ENCODE measurements around the gene SKA2.
"Not testable (repeated sequence)": the region's sequence is repeated elsewhere in the genome, so short reads cannot be mapped to it uniquely, and the experiment has no call there.

SKA2 gene

GRCh38 chr17:59149841-59150511 lies 5.0 kb downstream of the SKA2 start:
- H3K9me3 ChIP-seq (ENCODE audit: control insufficient read depth, low read length): no peaks in the 10 kb centered on the region
- no peak overlapping the region for H3K4me3 ChIP-seq (ENCODE audit: low read length)
- no peak overlapping the region for H3K9ac ChIP-seq (ENCODE audit: low read length)
- no peaks in the 10 kb centered on the region for H3K4me1 ChIP-seq (ENCODE audit: control insufficient read depth, insufficient read depth, low read length)
- no peaks in the 10 kb centered on the region for H3K36me3 ChIP-seq (ENCODE audit: control insufficient read depth, insufficient read depth, low read length)
- no peaks in the 10 kb centered on the region for H3K27me3 ChIP-seq (ENCODE audit: control insufficient read depth, insufficient read depth, low read length)

- Histone ChIP-seq H3K9ac (ENCODE audit: low read length) (no peak overlapping the region), H3K9me3 (ENCODE audit: control insufficient read depth, low read length) (no peaks in the 10 kb centered on the region), H3K36me3 (ENCODE audit: control insufficient read depth, insufficient read depth, low read length) (no peaks in the 10 kb centered on the region), H3K4me3 (ENCODE audit: low read length) (no peak overlapping the region), H3K4me1 (ENCODE audit: control insufficient read depth, insufficient read depth, low read length) (no peaks in the 10 kb centered on the region), H3K27me3 (ENCODE audit: control insufficient read depth, insufficient read depth, low read length) (no peaks in the 10 kb centered on the region)
These were observed 5.9 kb downstream of the SKA2 start for GRCh38 chr17:59149051-59149450.

GRCh38 chr17:59145571-59146096 lies 9.4 kb downstream of the SKA2 start:
- Histone ChIP-seq H3K9me3 (ENCODE audit: control insufficient read depth, low read length) (no peaks in the 10 kb centered on the region), H3K27me3 (ENCODE audit: control insufficient read depth, insufficient read depth, low read length) (no peaks in the 10 kb centered on the region), H3K4me1 (ENCODE audit: control insufficient read depth, insufficient read depth, low read length) (no peaks in the 10 kb centered on the region), H3K9ac (ENCODE audit: low read length) (no peak overlapping the region), H3K36me3 (ENCODE audit: control insufficient read depth, insufficient read depth, low read length) (no peaks in the 10 kb centered on the region), H3K4me3 (ENCODE audit: low read length) (no peak overlapping the region)

DNA sequence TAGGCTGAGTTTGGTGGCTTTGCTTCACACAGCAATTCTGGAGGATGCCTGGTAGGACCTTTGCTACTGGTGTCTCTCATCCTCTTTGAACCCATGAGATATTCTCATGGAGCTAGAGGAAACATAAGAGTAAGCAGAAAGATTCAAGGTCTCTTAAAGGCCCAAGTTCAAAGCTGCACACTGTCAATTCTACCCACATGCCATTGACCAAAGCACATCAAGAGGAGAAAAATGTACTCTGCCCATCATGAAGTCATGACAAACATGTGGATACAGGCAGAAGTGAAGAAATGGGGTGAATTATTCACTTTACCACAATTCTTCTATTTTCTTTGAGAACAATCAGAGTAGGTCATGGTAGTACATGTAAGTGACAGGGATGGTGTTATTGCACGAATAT lies 13.1 kb downstream of the SKA2 start:
- Histone ChIP-seq H3K4me1 (ENCODE audit: control insufficient read depth, insufficient read depth, low read length) (no peaks in the 10 kb centered on the region), H3K36me3 (ENCODE audit: control insufficient read depth, insufficient read depth, low read length) (no peaks in the 10 kb centered on the region), H3K4me3 (ENCODE audit: low read length) (no peak overlapping the region), H3K9me3 (ENCODE audit: control insufficient read depth, low read length) (no peaks in the 10 kb centered on the region), H3K27me3 (ENCODE audit: control insufficient read depth, insufficient read depth, low read length) (no peaks in the 10 kb centered on the region), H3K9ac (ENCODE audit: low read length) (no peak overlapping the region)

DNA sequence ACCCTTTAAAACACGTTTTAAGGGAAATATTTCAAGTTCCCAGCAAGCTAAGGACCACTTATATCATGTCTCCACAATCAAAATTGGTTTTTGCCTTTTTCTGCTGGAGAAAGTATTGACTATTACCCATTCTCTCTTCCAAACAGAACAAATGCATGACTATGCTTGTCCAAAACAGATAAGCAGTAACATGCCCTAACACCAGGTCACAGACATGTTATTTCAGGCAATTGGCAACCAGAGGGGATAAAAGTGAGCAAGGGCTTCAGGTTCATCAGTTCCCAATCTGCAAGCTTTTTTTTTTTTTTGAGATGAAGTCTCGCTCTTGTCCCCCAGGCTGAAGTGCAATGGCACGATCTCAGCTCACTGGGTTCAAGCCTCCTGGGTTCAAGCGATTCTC lies 15.0 kb downstream of the SKA2 start:
- Histone ChIP-seq H3K27me3 (ENCODE audit: control insufficient read depth, insufficient read depth, low read length) (no peaks in the 10 kb centered on the region), H3K9ac (ENCODE audit: low read length) (no peak overlapping the region), H3K36me3 (ENCODE audit: control insufficient read depth, insufficient read depth, low read length) (no peaks in the 10 kb centered on the region), H3K9me3 (ENCODE audit: control insufficient read depth, low read length) (no peaks in the 10 kb centered on the region), H3K4me3 (ENCODE audit: low read length) (no peak overlapping the region), H3K4me1 (ENCODE audit: control insufficient read depth, insufficient read depth, low read length) (no peaks in the 10 kb centered on the region)

- H3K36me3 ChIP-seq (ENCODE audit: control insufficient read depth, insufficient read depth, low read length); H3K9ac ChIP-seq (ENCODE audit: low read length): not testable (repeated sequence)
These were observed 16.6 kb downstream of the SKA2 start for GRCh38 chr17:59138339-59138738.

GRCh38 chr17:59131131-59131530 lies 23.9 kb downstream of the SKA2 start:
- Histone ChIP-seq H3K9ac (ENCODE audit: low read length) (no peak overlapping the region), H3K27me3 (ENCODE audit: control insufficient read depth, insufficient read depth, low read length) (no peaks in the 10 kb centered on the region), H3K4me3 (ENCODE audit: low read length) (no peak overlapping the region), H3K9me3 (ENCODE audit: control insufficient read depth, low read length) (no peaks in the 10 kb centered on the region), H3K36me3 (ENCODE audit: control insufficient read depth, insufficient read depth, low read length) (no peaks in the 10 kb centered on the region), H3K4me1 (ENCODE audit: control insufficient read depth, insufficient read depth, low read length) (no peaks in the 10 kb centered on the region)

More at GRCh38 chr17:59138339-59138738, 16.6 kb downstream of the SKA2 start:
- H3K9me3 ChIP-seq (ENCODE audit: control insufficient read depth, low read length); H3K4me3 ChIP-seq (ENCODE audit: low read length); H3K4me1 ChIP-seq (ENCODE audit: control insufficient read depth, insufficient read depth, low read length); H3K27me3 ChIP-seq (ENCODE audit: control insufficient read depth, insufficient read depth, low read length): not testable (repeated sequence)

DNA sequence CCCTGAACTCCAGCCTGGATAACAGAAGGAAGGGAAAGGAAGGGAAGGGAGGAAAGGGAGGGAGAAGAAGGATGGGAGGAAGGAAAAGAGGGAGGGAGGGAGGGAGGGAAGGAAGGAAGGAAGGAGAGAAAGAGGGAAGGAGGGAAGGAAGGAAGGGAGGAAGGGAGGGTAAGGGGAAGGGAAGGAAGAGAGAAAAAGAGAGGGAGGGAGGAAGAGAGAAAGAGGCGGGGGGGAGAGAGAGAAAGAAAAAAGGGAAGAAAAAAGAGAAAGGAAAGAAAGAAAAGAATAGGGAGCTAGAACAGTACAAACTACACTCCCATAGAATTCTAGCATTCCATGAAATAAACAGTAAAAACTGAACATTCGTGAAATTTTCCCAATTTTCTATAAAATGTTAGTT lies 25.2 kb downstream of the SKA2 start:
- Histone ChIP-seq H3K27me3 (ENCODE audit: control insufficient read depth, insufficient read depth, low read length) (no peaks in the 10 kb centered on the region), H3K36me3 (ENCODE audit: control insufficient read depth, insufficient read depth, low read length) (no peaks in the 10 kb centered on the region), H3K4me3 (ENCODE audit: low read length) (no peak overlapping the region)

GRCh38 chr17:59126809-59127417 lies 28.1 kb downstream of the SKA2 start:
- no peaks in the 10 kb centered on the region for H3K4me1 ChIP-seq (ENCODE audit: control insufficient read depth, insufficient read depth, low read length)
- H3K9me3 ChIP-seq (ENCODE audit: control insufficient read depth, low read length): no peaks in the 10 kb centered on the region
- H3K9ac ChIP-seq (ENCODE audit: low read length): no peak overlapping the region
- no peaks in the 10 kb centered on the region for H3K27me3 ChIP-seq (ENCODE audit: control insufficient read depth, insufficient read depth, low read length)
- H3K36me3 ChIP-seq (ENCODE audit: control insufficient read depth, insufficient read depth, low read length): no peaks in the 10 kb centered on the region
- H3K4me3 ChIP-seq (ENCODE audit: low read length): no peak overlapping the region

More for the DNA sequence above, 25.2 kb downstream of the SKA2 start:
- Histone ChIP-seq H3K9ac (ENCODE audit: low read length) (no peak overlapping the region), H3K9me3 (ENCODE audit: control insufficient read depth, low read length) (no peaks in the 10 kb centered on the region), H3K4me1 (ENCODE audit: control insufficient read depth, insufficient read depth, low read length) (no peaks in the 10 kb centered on the region)

DNA sequence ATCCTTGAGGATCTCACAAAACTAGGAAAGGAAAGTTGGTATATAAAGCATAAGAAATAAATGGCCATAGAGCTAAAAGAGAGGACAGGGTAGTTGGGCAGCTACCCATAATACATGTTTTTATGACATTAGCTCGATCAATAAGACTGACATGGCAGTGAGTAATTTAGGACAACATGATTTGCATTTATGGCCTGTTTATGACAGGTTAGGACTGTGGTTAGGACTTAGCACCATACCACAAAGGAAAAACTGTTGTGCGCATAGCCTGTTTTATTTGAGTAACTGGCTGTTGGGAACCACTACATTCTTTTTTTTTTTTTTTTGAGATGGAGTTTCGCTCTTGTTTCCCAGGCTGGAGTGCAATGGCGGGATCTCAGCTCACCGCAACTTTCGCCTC lies 30.3 kb downstream of the SKA2 start:
- H3K27me3 ChIP-seq (ENCODE audit: control insufficient read depth, insufficient read depth, low read length): no peaks in the 10 kb centered on the region
- no peaks in the 10 kb centered on the region for H3K9me3 ChIP-seq (ENCODE audit: control insufficient read depth, low read length)
- H3K4me1 ChIP-seq (ENCODE audit: control insufficient read depth, insufficient read depth, low read length): no peaks in the 10 kb centered on the region
- no peak overlapping the region for H3K4me3 ChIP-seq (ENCODE audit: low read length)
- H3K9ac ChIP-seq (ENCODE audit: low read length): no peak overlapping the region
- H3K36me3 ChIP-seq (ENCODE audit: control insufficient read depth, insufficient read depth, low read length): no peaks in the 10 kb centered on the region

DNA sequence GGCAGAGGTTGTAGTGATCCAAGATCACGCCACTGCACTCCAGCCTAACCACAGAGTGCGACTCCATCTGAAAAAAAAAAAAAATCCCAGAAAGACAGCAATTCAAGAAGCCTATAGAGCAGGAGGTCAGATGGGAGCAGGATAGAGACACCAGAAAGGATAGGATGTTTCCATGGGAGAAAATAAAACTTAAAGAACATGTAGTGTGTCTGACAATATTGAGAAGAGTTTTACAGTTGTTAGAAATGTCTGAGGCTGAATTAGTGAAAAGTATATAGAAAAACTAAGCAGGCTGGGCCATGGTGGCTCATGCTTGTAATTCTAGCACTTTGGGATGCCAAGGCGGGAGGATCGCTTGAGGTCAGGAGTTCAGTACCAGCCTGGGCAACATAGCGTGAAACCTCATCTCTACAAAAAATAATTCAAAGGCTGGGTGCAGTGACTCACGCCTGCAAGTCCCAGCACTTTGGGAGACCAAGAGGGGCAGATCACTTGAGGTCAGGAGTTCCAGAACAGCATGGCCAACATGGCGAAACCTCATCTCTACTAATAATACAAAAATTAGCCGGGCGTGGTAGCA lies 33.0 kb downstream of the SKA2 start:
- H3K27me3 ChIP-seq (ENCODE audit: control insufficient read depth, insufficient read depth, low read length): no peaks in the 10 kb centered on the region
- no peaks in the 10 kb centered on the region for H3K9me3 ChIP-seq (ENCODE audit: control insufficient read depth, low read length)
- H3K4me1 ChIP-seq (ENCODE audit: control insufficient read depth, insufficient read depth, low read length): no peaks in the 10 kb centered on the region
- H3K9ac ChIP-seq (ENCODE audit: low read length): no peak overlapping the region
- no peaks in the 10 kb centered on the region for H3K36me3 ChIP-seq (ENCODE audit: control insufficient read depth, insufficient read depth, low read length)
- H3K4me3 ChIP-seq (ENCODE audit: low read length): no peak overlapping the region

DNA sequence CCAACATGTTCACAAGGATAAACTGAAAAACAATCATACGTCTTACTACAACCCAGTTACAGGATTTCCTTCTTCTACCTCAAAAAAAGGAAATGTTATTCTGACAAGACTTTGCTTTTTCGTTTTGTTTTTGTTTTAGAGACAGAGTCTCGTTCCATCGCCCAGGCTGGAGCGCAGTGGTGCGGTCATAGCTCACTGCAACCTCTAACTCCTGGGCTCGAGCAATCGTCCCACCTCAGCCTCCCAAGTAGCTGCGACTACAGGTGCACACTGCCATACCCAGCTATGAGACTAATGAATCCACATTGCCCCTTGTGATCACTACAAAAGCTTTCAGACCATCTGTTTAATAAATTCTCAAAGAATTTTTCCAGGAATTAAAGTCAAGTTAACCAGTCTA lies 39.5 kb downstream of the SKA2 start:
- no peak overlapping the region for H3K9ac ChIP-seq (ENCODE audit: low read length)
- H3K9me3 ChIP-seq (ENCODE audit: control insufficient read depth, low read length): no peaks in the 10 kb centered on the region
- H3K27me3 ChIP-seq (ENCODE audit: control insufficient read depth, insufficient read depth, low read length): no peaks in the 10 kb centered on the region
- no peak overlapping the region for H3K4me3 ChIP-seq (ENCODE audit: low read length)
- no peaks in the 10 kb centered on the region for H3K36me3 ChIP-seq (ENCODE audit: control insufficient read depth, insufficient read depth, low read length)
- no peaks in the 10 kb centered on the region for H3K4me1 ChIP-seq (ENCODE audit: control insufficient read depth, insufficient read depth, low read length)

Data from mucosa of stomach (tissue), 1 donor.